Cardiac muscle cell (in vitro differentiated cells and primary cell): ENCODE results near the gene OSBPL5. TPM values are rescaled to one million over a fixed set of nuclear protein-coding genes. Genes with fewer than 3 reads are reported as not detected.

Experiments
- DNase-seq, 2 donors: peaks; one replicate each; pipeline versions ENCODE4 v3.0.0 to v3.0.0-alpha.2; 2010 to 2017; ENCODE audit warnings: low read depth in 1 of 2, low spot score in 1 of 2
- H3K27ac ChIP-seq: fragments of 200-600 bp; sonication (generic); 2 replicates; pipeline ENCODE4 v1.5.1; 2016
- H3K27me3 ChIP-seq: fragments of 200-600 bp; sonication (generic); 2 replicates; pipeline ENCODE4 v1.6.0; 2016; ENCODE audit warnings: control low read depth
- H3K36me3 ChIP-seq: fragments of 200-600 bp; sonication (generic); 2 replicates; pipeline ENCODE4 v1.5.1; 2016; ENCODE audit warnings: control low read depth
- H3K4me1 ChIP-seq: fragments of 200-600 bp; sonication (generic); 2 replicates; pipeline ENCODE4 v1.8.1; 2017; ENCODE audit warnings: low read depth, mild to moderate bottlenecking, mixed run types
- H3K4me3 ChIP-seq: fragments of 200-600 bp; sonication (generic); 2 replicates; pipeline ENCODE4 v1.5.1; 2016; ENCODE audit warnings: mild to moderate bottlenecking
- H3K9me3 ChIP-seq: fragments of 200-600 bp; sonication (generic); 2 replicates; pipeline ENCODE4 v1.5.1; 2017; ENCODE audit warnings: low read depth, mild to moderate bottlenecking, control low read depth
- polyA plus RNA-seq: library from polyadenylated mRNA; unstranded; fragments of >200 nt; fragmentation: Nextera tagmentation; extraction: Ambion mirVana; gene quantifications from 2 replicates; pipeline ENCODE4 v1.2.1, GENCODE V29; 2016
- total RNA-seq: library from RNA; depleted of rRNA; stranded (reverse); fragments of >200 nt; gene quantifications from 2 replicates; pipeline ENCODE4 v1.2.3, GENCODE V29; 2016
- TF ChIP-seq, protein P1 (sequence below): IDR thresholded peaks from 2 replicates; pipeline ENCODE4 v1.5.1; 2012; ENCODE audit warnings: low read depth, mild to moderate bottlenecking, low read length

Gene OSBPL5
- total and polyA plus RNA-seq, 2 experiments from 2014 or later: 20.9 to 33.9 TPM

GRCh38 chr11:3150726-3151125, 14.4 kb downstream of the OSBPL5 start:
- Histone ChIP-seq H3K36me3 (no peaks in the 10 kb centered on the region), H3K27ac (no peak overlapping the region), H3K4me1 (peaks cover 50% of the 10 kb centered on the region), H3K9me3 (no peaks in the 10 kb centered on the region), H3K27me3 (peaks cover 8% of the 10 kb centered on the region), H3K4me3 (no peak overlapping the region)
- TF ChIP-seq, protein P1, sequence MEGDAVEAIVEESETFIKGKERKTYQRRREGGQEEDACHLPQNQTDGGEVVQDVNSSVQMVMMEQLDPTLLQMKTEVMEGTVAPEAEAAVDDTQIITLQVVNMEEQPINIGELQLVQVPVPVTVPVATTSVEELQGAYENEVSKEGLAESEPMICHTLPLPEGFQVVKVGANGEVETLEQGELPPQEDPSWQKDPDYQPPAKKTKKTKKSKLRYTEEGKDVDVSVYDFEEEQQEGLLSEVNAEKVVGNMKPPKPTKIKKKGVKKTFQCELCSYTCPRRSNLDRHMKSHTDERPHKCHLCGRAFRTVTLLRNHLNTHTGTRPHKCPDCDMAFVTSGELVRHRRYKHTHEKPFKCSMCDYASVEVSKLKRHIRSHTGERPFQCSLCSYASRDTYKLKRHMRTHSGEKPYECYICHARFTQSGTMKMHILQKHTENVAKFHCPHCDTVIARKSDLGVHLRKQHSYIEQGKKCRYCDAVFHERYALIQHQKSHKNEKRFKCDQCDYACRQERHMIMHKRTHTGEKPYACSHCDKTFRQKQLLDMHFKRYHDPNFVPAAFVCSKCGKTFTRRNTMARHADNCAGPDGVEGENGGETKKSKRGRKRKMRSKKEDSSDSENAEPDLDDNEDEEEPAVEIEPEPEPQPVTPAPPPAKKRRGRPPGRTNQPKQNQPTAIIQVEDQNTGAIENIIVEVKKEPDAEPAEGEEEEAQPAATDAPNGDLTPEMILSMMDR: no peak
- DNase-seq: no peak

DNA sequence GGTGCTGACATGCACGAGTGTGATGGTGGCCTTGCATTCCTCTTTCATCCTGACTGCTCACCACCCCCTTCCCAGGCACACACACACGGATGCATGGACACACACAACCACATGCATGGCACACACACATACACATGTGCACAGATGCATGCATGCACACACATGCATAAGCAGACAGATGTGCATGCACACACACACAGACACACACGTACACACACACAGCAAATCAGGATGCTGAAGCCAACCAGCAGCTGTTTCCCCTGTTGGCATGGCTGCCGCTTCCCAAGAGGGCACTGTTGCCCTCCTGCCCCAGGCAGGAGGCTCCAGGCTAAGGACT, 15.3 kb downstream of the OSBPL5 start:
- TF ChIP-seq, protein P1: no peak
- H3K27me3 ChIP-seq: peaks cover 10% of the 10 kb centered on the region
- H3K36me3 ChIP-seq: no peaks in the 10 kb centered on the region
- H3K27ac ChIP-seq: no peak overlapping the region
- H3K4me1 ChIP-seq: peaks cover 43% of the 10 kb centered on the region
- H3K9me3 ChIP-seq: no peaks in the 10 kb centered on the region
- H3K4me3 ChIP-seq: no peak overlapping the region
- no peak for DNase-seq

DNA sequence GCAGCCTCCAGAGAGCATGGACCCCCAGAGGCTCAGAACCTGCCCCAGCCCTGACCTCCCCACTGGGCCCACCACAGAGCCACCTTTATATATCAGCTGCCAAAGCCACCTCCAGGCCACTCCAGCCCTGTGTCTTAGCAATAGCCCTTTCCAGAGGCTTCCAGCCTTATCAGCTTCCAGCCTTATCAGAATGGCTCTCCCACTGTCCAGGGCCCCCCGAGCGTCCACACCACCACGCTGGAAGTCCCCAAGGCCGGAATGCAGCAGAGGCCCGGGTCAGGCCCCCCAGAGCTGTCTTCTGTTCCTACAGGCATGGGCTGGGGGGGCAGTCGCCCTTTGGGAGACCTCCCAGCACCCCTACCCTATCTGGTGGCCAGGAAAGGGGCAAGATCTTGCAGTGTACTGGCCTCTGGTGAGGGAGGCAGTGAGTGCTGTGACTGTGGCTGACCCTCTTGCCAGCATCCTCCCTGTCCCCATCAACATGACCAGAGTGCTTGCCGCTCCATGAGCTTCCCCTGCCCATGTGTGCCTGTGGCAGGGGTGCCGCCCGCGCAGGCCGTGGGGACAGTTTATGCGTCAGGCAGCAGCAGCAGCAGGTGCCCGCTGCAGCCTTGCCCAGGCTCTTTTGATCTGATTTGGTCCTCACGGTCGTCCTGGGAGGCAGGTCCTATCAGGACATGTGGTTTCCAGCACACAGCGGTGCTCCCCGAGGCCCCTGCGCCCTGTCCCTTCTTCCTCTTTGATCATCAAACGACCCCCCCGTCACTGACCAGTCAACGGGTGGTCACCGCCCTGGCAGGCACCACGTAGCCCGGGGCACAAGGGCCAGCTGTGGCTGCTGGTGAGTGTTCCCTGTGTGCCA, 15.9 kb downstream of the OSBPL5 start:
- TF ChIP-seq, protein P1: no peak
- H3K9me3 ChIP-seq: no peaks in the 10 kb centered on the region
- peak in 1 of 2 donors; percentile 36 for DNase-seq
- H3K4me3 ChIP-seq: no peak overlapping the region
- H3K4me1 ChIP-seq: peaks cover 37% of the 10 kb centered on the region
- no peaks in the 10 kb centered on the region for H3K36me3 ChIP-seq
- H3K27ac ChIP-seq: peak overlapping the region; percentile 9
- peaks cover 13% of the 10 kb centered on the region for H3K27me3 ChIP-seq

DNA sequence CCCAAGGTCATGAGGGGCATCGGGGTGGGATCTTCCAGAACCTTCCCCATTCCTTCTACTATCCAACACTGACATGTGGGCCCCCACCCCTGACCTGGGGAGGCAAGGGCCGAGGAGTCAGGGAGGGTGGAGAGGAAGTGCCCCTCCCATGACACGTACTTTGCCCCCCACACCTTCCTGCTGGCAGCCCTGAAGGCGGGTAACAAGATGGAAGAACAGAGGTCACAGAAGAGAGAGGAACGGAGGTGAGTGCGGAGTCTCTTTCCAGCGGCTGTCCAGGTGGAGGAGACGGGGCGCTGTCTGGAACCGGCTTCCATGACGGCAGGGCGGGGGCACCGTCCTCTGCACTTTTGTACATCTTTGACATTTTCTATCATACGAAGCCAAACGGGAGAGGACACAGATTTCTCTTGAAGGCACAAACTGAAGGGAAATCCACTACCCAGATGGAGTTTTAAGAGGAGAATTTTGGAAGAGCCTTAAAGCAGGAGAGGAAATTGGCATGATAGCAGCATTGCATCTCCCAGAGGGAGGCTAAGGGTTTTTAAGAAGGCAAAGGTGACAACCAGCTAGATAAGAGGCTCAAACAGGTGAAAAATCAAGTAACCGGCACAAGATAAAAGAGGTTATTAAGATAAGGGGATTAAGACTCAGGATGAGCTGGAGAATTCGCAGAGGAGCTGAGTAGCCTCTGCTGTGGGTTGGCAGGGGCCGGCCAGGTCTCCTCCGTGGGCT, 16.7 kb downstream of the OSBPL5 start:
- H3K36me3 ChIP-seq: no peaks in the 10 kb centered on the region
- H3K27ac ChIP-seq: no peak overlapping the region
- H3K27me3 ChIP-seq: peaks cover 21% of the 10 kb centered on the region
- TF ChIP-seq, protein P1: no peak
- peaks cover 29% of the 10 kb centered on the region for H3K4me1 ChIP-seq
- DNase-seq: no peak
- no peaks in the 10 kb centered on the region for H3K9me3 ChIP-seq
- H3K4me3 ChIP-seq: no peak overlapping the region

GRCh38 chr11:3147626-3148025, 17.5 kb downstream of the OSBPL5 start:
- peaks cover 22% of the 10 kb centered on the region for H3K4me1 ChIP-seq
- TF ChIP-seq, protein P1: no peak
- H3K27ac ChIP-seq: no peak overlapping the region
- no peak for DNase-seq
- H3K4me3 ChIP-seq: no peak overlapping the region
- no peaks in the 10 kb centered on the region for H3K9me3 ChIP-seq
- H3K36me3 ChIP-seq: no peaks in the 10 kb centered on the region
- peaks cover 24% of the 10 kb centered on the region for H3K27me3 ChIP-seq
